Body of pancreas (tissue), 4 donors: ENCODE data around the gene PDE7B. TPM values are rescaled to one million over a fixed set of nuclear protein-coding genes. Genes with fewer than 3 reads are reported as not detected.
"Not testable (repeated sequence)": the region's sequence is repeated elsewhere in the genome, so short reads cannot be mapped to it uniquely, and the experiment has no call there.

Experiments used
- ATAC-seq: fragments of 150-250 bp; one replicate; pipeline ENCODE4 v1.9.1; 2016
- DNase-seq, 4 donors: peaks; one replicate each; pipeline ENCODE4 v3.0.0-alpha.2; 2019
- H3K27ac ChIP-seq, 4 donors: fragments of 200-600 bp; sonication (generic); 1 replicate in 3 of 4; 2 replicates in 1 of 4; pipeline versions ENCODE4 v1.5.1 to v1.6.1; 2016 to 2019; ENCODE audit warnings: mild to moderate bottlenecking in 1 of 4, mixed read lengths in 1 of 4, moderate library complexity in 1 of 4
- H3K27me3 ChIP-seq, 2 donors: fragments of 200-600 bp; sonication (generic); one replicate each; pipeline ENCODE4 v1.6.0; 2016; ENCODE audit warnings: mild to moderate bottlenecking in 1 of 2
- H3K36me3 ChIP-seq, 2 donors: fragments of 200-600 bp; sonication (generic); replicated peaks in 1 of 2; 2 replicates each; pipeline ENCODE4 v1.5.1; 2016; ENCODE audit warnings: low read depth in 2 of 2; ENCODE audit not compliant: insufficient read depth in 1 of 2
- H3K4me1 ChIP-seq: fragments of 200-600 bp; sonication (generic); one replicate; pipeline ENCODE4 v1.6.0; 2016
- H3K4me3 ChIP-seq, 2 donors: fragments of 200-600 bp; sonication (generic); 1 replicate in 1 of 2; 2 replicates in 1 of 2; pipeline ENCODE4 v1.5.1; 2016 to 2019
- H3K9me3 ChIP-seq, 3 donors: fragments of 200-600 bp; sonication (generic); 1 replicate in 2 of 3; 2 replicates in 1 of 3; pipeline ENCODE4 v1.5.1; 2016
- POLR2A ChIP-seq, 3 donors: fragments of 450-650 bp; IDR thresholded peaks; one replicate each; pipeline ENCODE4 v1.6.1; 2016; ENCODE audit warnings: antibody characterized with exemption in 3 of 3, mild to moderate bottlenecking in 2 of 3
- WGBS, 2 donors: methylation state at CpG; one replicate each; pipeline ENCODE4 v1.1.5; 2017; 5-methylcytosine and 5-hydroxymethylcytosine counted together
- intact Hi-C: fragments of 100-400 bp; cut with DNase I; formaldehyde crosslinking; loops from one replicate; pipeline ENCODE4 v1.15.1; 2023
- total RNA-seq, 2 donors: library from RNA; depleted of rRNA; stranded (reverse); fragments of >200 nt; gene quantifications; one replicate each; pipeline ENCODE4 v1.1.0, GENCODE V29; 2016
- TF ChIP-seq, protein P1 (sequence below), 7 experiments: fragments of 450-650 bp in 4 of 7; fragments of 200-600 bp in 3 of 7; sonication (generic) in 3 of 7; IDR thresholded peaks; one replicate each; pipeline ENCODE4 v1.5.1; 2016 to 2019; ENCODE audit warnings: antibody characterized with exemption in 7 of 7

Gene PDE7B
- total RNA-seq, 2 donors from 2014 or later = 1.0 to 2.3 TPM

DNA sequence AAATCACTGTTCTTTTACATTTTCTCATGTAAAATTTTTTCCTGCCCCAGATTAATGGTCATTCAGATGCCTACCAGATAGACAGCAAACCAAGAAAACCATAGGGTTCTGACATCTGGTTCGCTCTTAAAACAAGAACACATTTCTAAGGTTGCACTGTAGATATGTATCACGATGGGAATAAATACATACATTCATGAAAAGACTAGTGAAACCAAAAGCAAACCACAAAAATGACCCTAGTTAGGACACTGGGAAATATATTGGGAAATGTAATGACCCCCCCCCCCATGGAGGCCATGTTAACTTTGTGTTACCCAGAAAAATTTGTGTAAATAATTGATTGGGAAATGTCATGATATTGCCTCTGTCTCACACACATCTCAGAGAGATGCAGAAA is 361.1 kb downstream of the PDE7B start:
- Histone ChIP-seq H3K27me3 (no peaks in the 10 kb centered on the region), H3K4me1 (no peaks in the 10 kb centered on the region), H3K27ac (no peak overlapping the region), H3K9me3 (no peaks in the 10 kb centered on the region), H3K4me3 (no peak overlapping the region), H3K36me3 (no peaks in the 10 kb centered on the region)
- intact Hi-C loops = loop anchor here (10.0 kb wide), 1 partner anchor 308 kb away; no protein-coding TSS in a partner anchor
- 93% methylated on average over 2 of the region's 2 CpGs for WGBS, 2 donors
- no peak for DNase-seq
- no peak for TF ChIP-seq POLR2A (IDR thresholded peaks at IDR 0.05)
- TF ChIP-seq, protein P1, sequence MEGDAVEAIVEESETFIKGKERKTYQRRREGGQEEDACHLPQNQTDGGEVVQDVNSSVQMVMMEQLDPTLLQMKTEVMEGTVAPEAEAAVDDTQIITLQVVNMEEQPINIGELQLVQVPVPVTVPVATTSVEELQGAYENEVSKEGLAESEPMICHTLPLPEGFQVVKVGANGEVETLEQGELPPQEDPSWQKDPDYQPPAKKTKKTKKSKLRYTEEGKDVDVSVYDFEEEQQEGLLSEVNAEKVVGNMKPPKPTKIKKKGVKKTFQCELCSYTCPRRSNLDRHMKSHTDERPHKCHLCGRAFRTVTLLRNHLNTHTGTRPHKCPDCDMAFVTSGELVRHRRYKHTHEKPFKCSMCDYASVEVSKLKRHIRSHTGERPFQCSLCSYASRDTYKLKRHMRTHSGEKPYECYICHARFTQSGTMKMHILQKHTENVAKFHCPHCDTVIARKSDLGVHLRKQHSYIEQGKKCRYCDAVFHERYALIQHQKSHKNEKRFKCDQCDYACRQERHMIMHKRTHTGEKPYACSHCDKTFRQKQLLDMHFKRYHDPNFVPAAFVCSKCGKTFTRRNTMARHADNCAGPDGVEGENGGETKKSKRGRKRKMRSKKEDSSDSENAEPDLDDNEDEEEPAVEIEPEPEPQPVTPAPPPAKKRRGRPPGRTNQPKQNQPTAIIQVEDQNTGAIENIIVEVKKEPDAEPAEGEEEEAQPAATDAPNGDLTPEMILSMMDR (IDR thresholded peaks at IDR 0.05) = no peak
- no peak for ATAC-seq

DNA sequence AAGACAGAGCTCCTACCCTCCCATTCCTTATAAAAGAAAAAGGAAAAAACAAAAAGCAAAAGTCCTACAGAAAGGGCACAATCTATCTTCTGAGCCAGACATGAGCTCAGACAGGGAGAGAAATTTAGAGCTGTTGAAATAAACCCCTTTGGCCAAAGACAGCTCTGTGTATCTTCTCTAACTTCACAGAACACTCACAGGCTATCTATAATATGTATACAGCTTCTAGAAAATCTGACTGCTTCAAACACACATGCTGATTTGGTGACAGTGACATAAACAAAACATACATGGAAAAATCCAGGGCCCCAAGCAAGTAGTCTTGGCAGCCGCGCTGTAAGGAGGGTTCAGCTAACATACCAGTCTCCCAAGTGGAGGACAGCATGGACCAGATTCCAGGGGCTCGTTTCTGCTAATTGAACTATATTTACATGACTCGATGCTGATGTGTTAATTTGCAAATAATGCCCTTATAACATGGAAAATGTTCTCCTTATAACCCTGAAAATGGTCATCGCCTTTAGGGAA is 361.6 kb downstream of the PDE7B start:
- Histone ChIP-seq H3K27me3 (no peaks in the 10 kb centered on the region), H3K27ac (no peak overlapping the region), H3K9me3 (no peaks in the 10 kb centered on the region), H3K36me3 (no peaks in the 10 kb centered on the region), H3K4me3 (no peak overlapping the region), H3K4me1 (no peaks in the 10 kb centered on the region)
- TF ChIP-seq POLR2A (IDR thresholded peaks at IDR 0.05) = no peak
- TF ChIP-seq, protein P1 (IDR thresholded peaks at IDR 0.05) = no peak
- no peak for ATAC-seq
- intact Hi-C loops = loop anchor here (10.0 kb wide), 1 partner anchor 308 kb away; no protein-coding TSS in a partner anchor
- DNase-seq = no peak
- WGBS, 2 donors = 65 to 75% methylated on average over 5 of the region's 5 CpGs

DNA sequence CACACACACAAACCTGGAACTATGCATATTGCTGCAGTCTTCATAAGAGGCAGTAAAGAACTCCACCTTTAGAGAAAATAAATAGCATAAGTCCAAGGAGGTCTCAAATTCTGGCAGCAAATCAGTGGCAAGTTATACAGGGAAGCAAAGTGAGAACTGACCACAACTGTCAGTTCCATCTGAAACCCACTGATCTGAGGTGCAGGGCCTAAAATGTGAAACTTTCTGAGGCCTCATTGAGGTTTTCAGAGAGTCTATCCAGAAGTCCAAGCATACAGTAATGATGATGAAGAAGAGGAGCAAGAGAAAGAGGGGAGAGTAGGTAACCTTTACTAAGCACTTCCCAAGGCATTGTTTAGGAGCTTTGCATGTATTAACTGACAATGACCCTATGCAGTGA is 362.4 kb downstream of the PDE7B start:
- H3K4me3 ChIP-seq = no peak overlapping the region
- ATAC-seq (no peak), DNase-seq (no peak)
- TF ChIP-seq POLR2A (IDR thresholded peaks at IDR 0.05) = no peak
- TF ChIP-seq, protein P1 (IDR thresholded peaks at IDR 0.05) = no peak
- intact Hi-C loops = loop anchor here (10.0 kb wide), 1 partner anchor 309 kb away; no protein-coding TSS in a partner anchor
- no peaks in the 10 kb centered on the region for H3K36me3 ChIP-seq
- H3K9me3 ChIP-seq = no peaks in the 10 kb centered on the region
- no peaks in the 10 kb centered on the region for H3K4me1 ChIP-seq
- no peaks in the 10 kb centered on the region for H3K27me3 ChIP-seq
- H3K27ac ChIP-seq = no peak overlapping the region

DNA sequence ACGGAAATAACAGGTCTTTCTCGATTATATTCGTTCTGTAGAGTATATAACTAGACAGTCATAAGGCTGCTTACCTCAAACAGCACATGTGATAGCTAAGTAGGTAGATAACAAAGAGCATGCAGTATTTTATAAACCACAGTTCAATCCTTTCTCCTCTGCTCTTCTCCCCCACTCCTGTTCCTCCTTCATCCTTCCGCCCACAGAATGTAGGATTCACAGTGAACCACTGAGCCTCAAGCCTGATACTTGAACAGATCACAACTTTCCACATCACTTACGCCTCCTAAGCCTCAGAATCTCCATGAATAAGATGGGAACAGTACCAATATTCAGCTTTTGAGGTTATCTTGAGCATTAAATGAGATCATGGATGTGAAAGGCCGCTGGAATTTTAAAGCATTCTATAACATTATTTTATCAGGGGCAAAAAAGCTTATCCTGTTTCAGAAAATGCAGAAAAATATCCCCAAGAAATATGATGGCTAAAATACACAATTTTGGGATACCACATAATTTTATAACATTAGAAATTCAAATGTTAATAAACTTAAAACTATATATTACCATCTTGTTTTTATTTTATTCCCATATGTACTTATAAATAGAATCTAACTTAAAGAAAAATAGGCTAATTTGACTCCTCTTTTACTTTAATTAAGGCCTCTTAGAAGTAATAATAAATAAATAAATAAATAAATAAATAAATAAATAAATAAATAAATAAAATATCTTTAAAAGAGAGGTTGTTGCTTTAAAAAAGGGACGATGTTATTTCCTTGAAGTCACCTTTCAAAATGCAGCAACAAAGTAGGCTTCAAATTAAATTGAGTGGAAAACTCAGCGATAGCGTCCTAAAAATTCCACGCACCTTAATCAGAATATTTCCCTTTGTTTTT is 365.3 kb downstream of the PDE7B start:
- no peaks in the 10 kb centered on the region for H3K27me3 ChIP-seq
- no peak overlapping the region for H3K27ac ChIP-seq
- ATAC-seq = no peak
- no peaks in the 10 kb centered on the region for H3K9me3 ChIP-seq
- TF ChIP-seq POLR2A (IDR thresholded peaks at IDR 0.05) = no peak
- TF ChIP-seq, protein P1 (IDR thresholded peaks at IDR 0.05) = no peak
- no peaks in the 10 kb centered on the region for H3K4me1 ChIP-seq
- no peak overlapping the region for H3K4me3 ChIP-seq
- no peak for DNase-seq
- no peaks in the 10 kb centered on the region for H3K36me3 ChIP-seq
- intact Hi-C loops = loop anchor here (10.0 kb wide), 1 partner anchor 312 kb away; no protein-coding TSS in a partner anchor
- WGBS, 2 donors = 78 to 80% methylated on average over 10 of the region's 10 CpGs

DNA sequence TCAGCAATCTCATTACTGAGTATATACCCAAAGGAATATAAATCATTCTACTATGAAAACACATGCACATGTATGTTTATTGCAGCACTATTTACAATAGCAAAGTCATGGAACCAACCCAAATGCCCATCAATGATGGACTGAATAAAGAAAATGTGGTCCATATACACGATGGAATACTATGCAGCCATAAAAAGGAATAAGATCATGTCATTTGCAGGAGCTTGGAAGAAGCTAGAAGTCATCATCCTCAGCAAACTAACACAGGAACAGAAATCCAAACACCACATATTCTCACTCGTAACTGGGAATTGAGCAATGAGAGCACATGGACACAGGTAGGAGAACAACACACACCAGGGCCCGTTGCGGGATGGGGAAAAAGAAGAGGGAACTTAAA is 373.5 kb downstream of the PDE7B start:
- intact Hi-C loops = loop anchor here (10.0 kb wide), 1 partner anchor 770 kb away; no protein-coding TSS in a partner anchor
- not testable (repeated sequence) for H3K27ac ChIP-seq
- 80 to 92% methylated on average over 4 of the region's 4 CpGs for WGBS, 2 donors

More for the DNA sequence above, 373.5 kb downstream of the PDE7B start:
- not testable (repeated sequence) for ATAC-seq, H3K9me3 ChIP-seq, H3K4me3 ChIP-seq, H3K27me3 ChIP-seq, DNase-seq, H3K36me3 ChIP-seq, H3K4me1 ChIP-seq
